Activated CD4-positive, alpha-beta T cell treated with anti-CD3 and anti-CD28 coated beads for 36 hours (primary cell): ENCODE results near the gene SUSD4. TPM values are rescaled to one million over a fixed set of nuclear protein-coding genes. Genes with fewer than 3 reads are reported as not detected.

Source experiments
- ATAC-seq: fragments of 200-7000 bp; cut with Tn5 transposase; one replicate; pipeline ENCODE4 v1.10.0; 2021; ENCODE audit warnings: mild to moderate bottlenecking, moderate library complexity
- CTCF ChIA-PET: fragments of 350-600 bp; sonication (Branson Sonifier 250); formaldehyde crosslinking; loops from one replicate; lab custom pipeline; 2021; ENCODE audit warnings: antibody characterized with exemption; lab: Charles Lee
- POLR2A ChIA-PET: fragments of 350-600 bp; sonication (Branson Sonifier 250); formaldehyde crosslinking; loops from one replicate; lab custom pipeline; 2021; ENCODE audit warnings: antibody characterized with exemption, inconsistent platforms; lab: Charles Lee
- DNase-seq: peaks from one replicate; pipeline ENCODE4 v3.0.0-alpha.2; 2020
- H3K27ac Mint-ChIP-seq: one replicate; pipeline ENCODE4 v1.8.0; 2021; ENCODE audit warnings: mixed read lengths
- H3K27me3 Mint-ChIP-seq: one replicate; pipeline ENCODE4 v1.8.0; 2021; ENCODE audit warnings: mixed read lengths
- H3K36me3 Mint-ChIP-seq: one replicate; pipeline ENCODE4 v1.8.0; 2021; ENCODE audit warnings: low read depth, mixed read lengths
- H3K4me1 Mint-ChIP-seq: one replicate; pipeline ENCODE4 v1.8.0; 2021; ENCODE audit warnings: mixed read lengths
- H3K4me3 Mint-ChIP-seq: one replicate; pipeline ENCODE4 v1.8.0; 2021; ENCODE audit warnings: mild to moderate bottlenecking, moderate library complexity, mixed read lengths
- H3K9me3 Mint-ChIP-seq: one replicate; pipeline ENCODE4 v1.8.0; 2021; ENCODE audit warnings: low read depth, mixed read lengths
- intact Hi-C, 2 experiments: fragments of 100-400 bp; cut with DNase I in 1 of 2; cut with micrococcal nuclease in 1 of 2; formaldehyde crosslinking; loops; one replicate each; pipeline versions ENCODE4 v1.14.2 to v1.15.1; 2022 to 2024; cut with DNase I, micrococcal nuclease
- total RNA-seq, 2 experiments: library from RNA; stranded (reverse); gene quantifications; one replicate each; pipeline ENCODE4 v1.2.3, GENCODE V29; 2021

Gene SUSD4
- total RNA-seq, 2 experiments from 2014 or later: 1.9 to 2.2 TPM

DNA sequence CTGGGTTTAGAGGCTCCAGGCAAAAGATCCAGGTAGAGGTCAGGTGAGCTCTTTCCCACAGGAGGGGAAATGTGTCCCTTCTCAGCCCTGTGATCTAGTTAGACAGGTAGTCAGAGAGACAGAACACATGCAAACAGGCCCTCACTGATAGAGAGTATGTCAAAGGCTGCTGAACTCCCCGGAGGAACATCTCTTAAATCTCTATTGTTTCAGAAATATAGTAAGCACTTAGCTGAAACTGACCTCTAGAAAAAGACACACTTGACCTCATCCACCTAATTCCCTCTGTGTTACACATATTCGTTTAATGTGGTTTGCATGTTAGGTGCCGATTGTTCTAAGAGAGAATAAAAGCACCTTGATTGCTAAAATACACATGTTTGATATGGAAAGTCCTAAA is 23.3 kb downstream of the SUSD4 start:
- no peaks in the 10 kb centered on the region for H3K27me3 Mint-ChIP-seq
- H3K4me3 Mint-ChIP-seq: no peak overlapping the region
- ATAC-seq (no peak), DNase-seq (no peak)
- no peaks in the 10 kb centered on the region for H3K4me1 Mint-ChIP-seq
- H3K27ac Mint-ChIP-seq: no peak overlapping the region
- ChIA-PET CTCF (interaction anchor here (0.7 kb wide), 1 partner anchor 165 kb away, joined by 3 read pairs; no protein-coding TSS in a partner anchor), POLR2A (interaction anchor here (0.6 kb wide), 1 partner anchor 64 kb away, joined by 3 read pairs; no protein-coding TSS in a partner anchor)
- intact Hi-C loops: no loop called here
- H3K9me3 Mint-ChIP-seq: no peaks in the 10 kb centered on the region
- H3K36me3 Mint-ChIP-seq: no peaks in the 10 kb centered on the region

DNA sequence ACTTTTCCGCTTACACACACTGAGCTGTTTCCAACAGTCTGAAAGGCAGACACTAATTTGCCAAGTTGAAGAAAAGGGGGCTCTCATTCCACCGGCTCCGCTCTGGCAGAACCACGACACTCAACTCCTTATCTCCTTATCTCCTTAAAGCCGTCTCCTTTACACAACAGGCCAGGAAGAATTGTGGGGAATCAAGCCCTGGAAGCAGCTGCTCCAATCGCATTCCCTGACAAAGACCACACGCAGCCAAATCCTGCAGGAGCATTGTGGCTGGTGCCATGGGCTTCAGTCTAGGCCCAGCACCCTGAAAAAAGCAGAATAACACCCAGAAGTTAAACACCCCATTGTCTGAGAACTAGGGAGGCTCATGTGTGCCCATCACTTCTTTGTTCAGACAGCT is 24.1 kb downstream of the SUSD4 start:
- no peak overlapping the region for H3K4me3 Mint-ChIP-seq
- no peaks in the 10 kb centered on the region for H3K9me3 Mint-ChIP-seq
- intact Hi-C loops: no loop called here
- H3K27ac Mint-ChIP-seq: no peak overlapping the region
- H3K27me3 Mint-ChIP-seq: no peaks in the 10 kb centered on the region
- DNase-seq (no peak), ATAC-seq (no peak)
- no peaks in the 10 kb centered on the region for H3K36me3 Mint-ChIP-seq
- H3K4me1 Mint-ChIP-seq: no peaks in the 10 kb centered on the region
- CTCF ChIA-PET: no interaction called here
- POLR2A ChIA-PET: no interaction called here

DNA sequence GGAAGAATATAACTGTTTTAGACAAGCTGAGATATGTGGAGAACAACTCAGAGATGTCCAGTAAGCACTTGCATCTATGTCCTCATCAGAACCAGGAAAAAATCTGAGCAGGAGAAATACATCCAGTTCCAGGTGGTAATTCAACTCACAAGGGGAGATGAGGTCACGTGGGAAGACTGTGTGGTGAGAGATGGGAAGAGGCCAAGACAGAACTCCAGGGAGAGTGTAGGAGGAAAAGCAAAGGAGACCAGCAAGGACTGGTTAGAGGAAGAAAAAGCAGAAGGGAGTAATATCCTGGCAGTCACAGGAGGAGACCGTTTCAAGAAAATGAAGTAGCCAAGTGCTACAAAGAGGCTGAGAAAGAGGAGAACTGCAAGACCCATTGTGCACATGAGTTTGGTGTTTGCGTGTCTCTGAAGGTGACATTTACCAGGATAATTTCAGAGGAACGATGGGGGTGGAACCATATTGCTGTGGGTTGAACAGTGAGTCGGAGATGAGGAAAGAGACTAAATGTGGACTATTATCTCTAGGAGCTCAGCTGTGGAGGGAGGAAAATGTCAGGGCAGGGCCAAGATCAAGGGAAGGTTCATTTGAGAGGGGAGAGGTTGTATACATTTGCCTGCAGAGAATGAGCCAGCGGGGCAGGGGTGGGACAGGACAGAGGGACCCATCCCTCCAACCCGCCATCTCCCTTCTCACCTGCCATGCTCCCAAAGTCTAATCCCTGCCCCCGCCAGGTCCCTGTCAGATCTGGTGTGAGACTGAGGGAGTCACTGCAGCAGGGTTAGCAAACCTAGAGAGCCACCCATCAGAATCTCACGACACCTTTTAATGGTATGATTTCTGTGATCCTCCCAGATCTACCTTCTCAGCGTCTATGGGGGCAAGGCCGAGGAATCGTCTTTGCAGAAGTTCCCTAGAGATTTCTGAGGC is 24.9 kb downstream of the SUSD4 start:
- CTCF ChIA-PET: interaction anchor here (0.6 kb wide), 1 partner anchor 209 kb away, joined by 4 read pairs; no protein-coding TSS in a partner anchor
- POLR2A ChIA-PET: no interaction called here
- no peak for DNase-seq
- H3K4me3 Mint-ChIP-seq: no peak overlapping the region
- intact Hi-C loops: no loop called here
- H3K4me1 Mint-ChIP-seq: no peaks in the 10 kb centered on the region
- no peaks in the 10 kb centered on the region for H3K27me3 Mint-ChIP-seq
- no peaks in the 10 kb centered on the region for H3K36me3 Mint-ChIP-seq
- no peaks in the 10 kb centered on the region for H3K9me3 Mint-ChIP-seq
- no peak overlapping the region for H3K27ac Mint-ChIP-seq
- ATAC-seq: no peak

DNA sequence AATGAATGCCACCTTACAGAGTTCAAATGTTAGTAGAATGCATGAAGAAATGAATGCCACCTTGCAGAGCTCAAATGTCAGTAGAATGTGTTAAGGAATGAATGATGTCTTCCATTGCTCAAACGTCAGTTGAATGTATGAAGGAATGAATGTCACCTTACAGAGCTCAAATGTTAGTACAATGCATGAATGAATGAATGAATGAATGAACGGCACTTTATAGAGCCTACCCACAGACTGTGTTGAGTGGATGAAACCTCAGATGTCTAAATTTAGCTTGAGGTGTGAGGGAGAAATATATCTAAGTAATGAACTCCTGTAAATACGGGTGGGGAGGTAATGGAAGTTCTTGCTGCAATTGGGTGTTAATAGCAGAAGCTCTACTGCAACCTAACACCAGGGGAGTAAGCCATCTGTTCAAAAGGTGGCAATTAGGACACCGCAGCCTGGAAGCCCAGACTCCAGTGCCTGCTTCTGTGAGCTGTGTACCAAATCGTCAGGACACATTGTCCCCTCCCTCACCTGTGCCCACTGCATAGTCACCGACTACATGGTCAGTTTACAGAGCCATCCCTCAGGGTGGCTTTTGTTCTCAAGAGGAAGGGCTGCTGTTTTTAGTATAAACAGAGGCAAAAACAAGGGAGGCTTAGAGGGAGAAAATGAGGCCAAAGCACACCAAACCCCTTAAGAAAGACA is 26.7 kb downstream of the SUSD4 start:
- intact Hi-C loops: no loop called here
- ChIA-PET POLR2A (no interaction called here), CTCF (interaction anchor here (0.6 to 1.0 kb wide), 3 partner anchors 8 to 291 kb away, joined by 3 to 4 read pairs (median 3); no protein-coding TSS in a partner anchor)
- Mint-ChIP-seq H3K4me1 (no peaks in the 10 kb centered on the region), H3K9me3 (no peaks in the 10 kb centered on the region), H3K27me3 (no peaks in the 10 kb centered on the region), H3K27ac (no peak overlapping the region), H3K4me3 (no peak overlapping the region), H3K36me3 (no peaks in the 10 kb centered on the region)
- DNase-seq (no peak), ATAC-seq (no peak)

DNA sequence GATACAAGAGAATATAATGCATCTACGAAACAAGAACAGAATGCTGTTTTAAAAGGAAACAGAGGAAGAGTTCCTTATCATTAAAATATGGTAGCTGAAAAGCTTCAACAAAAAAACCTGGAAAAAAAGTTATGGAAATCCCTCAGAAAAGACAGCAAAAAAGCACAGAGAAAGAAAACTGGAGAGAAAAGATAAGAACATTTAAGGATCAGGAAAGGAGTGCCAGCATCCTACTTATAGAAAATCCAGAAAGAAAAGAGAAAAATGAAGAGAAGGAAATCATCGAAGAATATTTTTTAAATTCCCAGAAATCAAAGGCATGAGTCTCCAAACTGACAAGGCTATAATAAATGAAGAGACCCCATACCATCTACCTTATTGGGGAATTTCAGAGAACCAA is 29.8 kb downstream of the SUSD4 start:
- Mint-ChIP-seq H3K9me3 (no peaks in the 10 kb centered on the region), H3K4me1 (peaks cover 13% of the 10 kb centered on the region), H3K27ac (no peak overlapping the region), H3K36me3 (no peaks in the 10 kb centered on the region), H3K27me3 (no peaks in the 10 kb centered on the region), H3K4me3 (no peak overlapping the region)
- ATAC-seq (no peak), DNase-seq (no peak)
- CTCF ChIA-PET: interaction anchor here (0.6 kb wide), 1 partner anchor 1258 kb away, joined by 3 read pairs; no protein-coding TSS in a partner anchor
- POLR2A ChIA-PET: no interaction called here
- intact Hi-C loops: no loop called here

DNA sequence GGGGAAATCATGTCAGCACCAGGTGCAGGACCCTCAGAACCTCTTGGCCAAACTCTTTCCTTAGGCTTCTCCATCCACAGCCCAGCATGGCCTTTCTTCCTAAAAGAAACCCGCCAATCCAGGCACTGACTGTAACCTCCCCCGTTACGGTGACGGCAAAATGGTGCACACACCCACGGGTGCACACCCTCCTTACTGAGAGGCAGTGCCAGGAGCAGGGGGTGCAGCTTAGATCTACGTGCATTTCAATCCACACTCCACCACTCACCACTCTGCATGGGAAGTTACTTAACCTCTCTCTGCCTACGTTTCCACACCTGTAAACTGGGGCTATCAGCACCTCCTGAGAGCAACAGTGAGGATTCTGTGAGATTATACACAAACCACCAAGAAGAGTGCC is 31.0 kb downstream of the SUSD4 start:
- Mint-ChIP-seq H3K27ac (no peak overlapping the region), H3K27me3 (no peaks in the 10 kb centered on the region), H3K4me1 (peaks cover 13% of the 10 kb centered on the region), H3K36me3 (no peaks in the 10 kb centered on the region), H3K4me3 (no peak overlapping the region), H3K9me3 (no peaks in the 10 kb centered on the region)
- DNase-seq (no peak), ATAC-seq (no peak)
- ChIA-PET CTCF (interaction anchor here (1.0 kb wide), 1 partner anchor 13 kb away, joined by 3 read pairs; no protein-coding TSS in a partner anchor), POLR2A (no interaction called here)
- intact Hi-C loops: no loop called here

DNA sequence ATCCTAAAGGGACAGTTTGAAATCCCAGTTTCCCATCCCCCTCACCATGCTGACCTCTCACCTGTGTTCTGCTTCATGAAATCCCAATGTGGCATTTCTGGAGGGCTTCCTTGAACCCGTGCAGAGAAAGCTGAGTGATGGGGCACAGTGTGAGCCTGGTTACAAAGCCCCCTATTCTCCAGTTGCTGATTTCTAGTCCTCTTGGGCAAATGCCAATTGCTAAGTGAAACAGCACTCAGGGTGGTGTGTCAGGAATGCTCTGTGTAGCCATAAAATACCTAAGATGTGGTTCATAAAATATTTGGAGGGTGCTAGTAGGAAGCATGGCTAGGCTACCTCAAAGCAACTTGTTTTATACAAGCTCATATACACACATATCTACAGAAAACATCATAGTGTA is 32.0 kb downstream of the SUSD4 start:
- Mint-ChIP-seq H3K4me3 (no peak overlapping the region), H3K4me1 (peaks cover 13% of the 10 kb centered on the region), H3K27ac (no peak overlapping the region), H3K9me3 (no peaks in the 10 kb centered on the region), H3K27me3 (no peaks in the 10 kb centered on the region), H3K36me3 (no peaks in the 10 kb centered on the region)
- ChIA-PET CTCF (no interaction called here), POLR2A (no interaction called here)
- ATAC-seq (no peak), DNase-seq (no peak)
- intact Hi-C loops: no loop called here

DNA sequence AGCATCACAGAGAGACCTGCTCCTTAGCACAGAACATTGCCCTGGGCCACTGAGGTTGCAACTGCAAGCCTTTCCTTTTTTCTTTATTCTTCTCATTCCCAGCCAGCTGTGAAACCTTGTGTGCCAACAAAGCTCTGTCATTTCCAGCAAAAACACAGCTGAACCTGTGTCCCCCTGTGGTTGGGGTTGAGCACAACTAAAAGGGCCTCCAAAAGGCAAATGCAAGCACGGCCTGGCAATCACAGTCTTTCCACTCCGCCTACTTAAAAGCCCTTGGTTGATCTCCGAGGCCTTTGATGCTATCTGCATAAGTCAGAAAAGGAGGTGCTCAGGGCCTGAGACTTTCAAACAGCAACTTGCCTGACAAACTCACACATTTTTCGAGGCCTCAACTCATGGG is 32.7 kb downstream of the SUSD4 start:
- Mint-ChIP-seq H3K27me3 (no peaks in the 10 kb centered on the region), H3K27ac (no peak overlapping the region), H3K36me3 (no peaks in the 10 kb centered on the region), H3K9me3 (no peaks in the 10 kb centered on the region), H3K4me3 (no peak overlapping the region), H3K4me1 (peaks cover 13% of the 10 kb centered on the region)
- POLR2A ChIA-PET: no interaction called here
- CTCF ChIA-PET: no interaction called here
- ATAC-seq (peak; percentile 79), DNase-seq (peak; percentile 46)
- intact Hi-C loops: no loop called here

DNA sequence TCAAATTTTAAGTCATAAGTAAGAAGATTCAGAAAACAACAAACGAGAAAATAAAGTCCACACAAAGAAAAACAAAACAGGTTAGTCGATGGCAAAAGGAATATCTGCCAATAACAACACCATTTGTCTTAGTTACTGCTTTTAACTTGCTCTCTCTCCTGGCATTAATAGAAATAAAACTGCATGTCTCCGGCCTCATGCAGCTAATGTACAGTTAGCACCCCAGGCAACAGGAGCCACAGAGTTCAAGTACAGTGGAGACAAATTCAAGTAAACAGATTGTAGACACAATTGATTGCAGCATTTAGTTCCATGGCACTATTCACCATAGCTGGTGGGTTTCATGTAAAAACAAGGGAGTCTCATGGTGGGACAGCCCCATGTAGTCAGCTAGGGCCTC is 33.5 kb downstream of the SUSD4 start:
- DNase-seq: no peak
- no peak for ATAC-seq
- Mint-ChIP-seq H3K4me1 (peaks cover 13% of the 10 kb centered on the region), H3K27me3 (no peaks in the 10 kb centered on the region), H3K27ac (no peak overlapping the region), H3K36me3 (no peaks in the 10 kb centered on the region), H3K4me3 (no peak overlapping the region), H3K9me3 (no peaks in the 10 kb centered on the region)
- CTCF ChIA-PET: no interaction called here
- intact Hi-C loops: no loop called here
- POLR2A ChIA-PET: no interaction called here

DNA sequence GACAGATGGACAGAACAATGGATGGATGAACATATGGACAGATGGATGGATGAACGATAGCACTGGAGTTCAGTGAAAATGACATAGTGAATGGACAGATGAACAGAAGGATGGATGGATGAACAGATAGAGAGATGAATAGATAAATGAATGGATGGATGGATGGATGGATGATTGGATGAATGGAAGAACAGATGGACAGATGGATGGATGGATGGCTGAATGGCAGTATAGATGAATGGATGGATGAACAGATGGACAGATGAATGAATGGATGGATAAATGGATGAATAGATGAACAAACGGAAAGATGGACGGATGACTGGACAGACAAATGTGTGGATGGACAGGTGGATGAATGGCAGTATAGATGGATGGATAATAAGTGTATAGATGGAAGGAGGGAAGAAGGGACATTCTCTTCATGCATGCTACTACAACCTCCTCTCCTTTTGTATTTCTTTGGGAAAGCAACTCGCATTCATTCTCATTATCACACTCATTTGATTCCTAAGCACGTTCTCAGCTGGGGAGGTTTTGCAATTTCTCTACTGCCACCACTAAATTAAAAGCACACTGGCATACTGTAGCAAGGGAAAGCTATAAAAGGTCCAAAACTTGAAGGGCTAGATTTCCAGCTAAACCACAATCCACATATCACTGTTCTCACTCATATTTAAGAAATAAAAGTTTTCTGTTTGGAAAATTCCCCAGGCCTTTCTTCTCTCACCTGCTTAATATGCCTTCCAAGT is 34.1 kb downstream of the SUSD4 start:
- Mint-ChIP-seq H3K27me3 (no peaks in the 10 kb centered on the region), H3K4me1 (peaks cover 13% of the 10 kb centered on the region), H3K36me3 (no peaks in the 10 kb centered on the region), H3K27ac (no peak overlapping the region), H3K9me3 (no peaks in the 10 kb centered on the region), H3K4me3 (no peak overlapping the region)
- CTCF ChIA-PET: interaction anchor here (1.2 kb wide), 1 partner anchor 8 kb away, joined by 3 read pairs; no protein-coding TSS in a partner anchor
- intact Hi-C loops: no loop called here
- no peak for DNase-seq
- ATAC-seq: no peak
- POLR2A ChIA-PET: no interaction called here

DNA sequence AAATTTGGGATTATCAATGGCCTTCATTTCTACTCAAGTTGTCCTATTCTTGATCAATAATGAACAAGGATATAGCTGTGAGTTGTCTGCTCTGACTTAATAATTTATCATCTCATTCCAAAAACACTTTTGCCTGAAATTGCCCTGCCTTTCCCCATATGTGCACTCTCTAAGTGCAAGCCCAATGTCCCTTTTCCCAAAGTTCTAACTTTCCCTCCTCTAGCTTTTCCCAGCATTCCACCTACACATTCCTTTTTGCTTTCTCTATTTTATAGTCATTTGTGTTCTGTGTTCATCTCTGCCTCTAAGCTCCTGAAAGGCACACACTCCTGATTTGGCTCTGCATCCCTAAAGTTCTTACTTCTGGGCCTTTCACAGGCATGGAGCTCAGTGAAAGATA is 34.7 kb downstream of the SUSD4 start:
- ATAC-seq: no peak
- ChIA-PET CTCF (interaction anchor here (1.2 kb wide), 1 partner anchor 9 kb away, joined by 3 read pairs; no protein-coding TSS in a partner anchor), POLR2A (no interaction called here)
- Mint-ChIP-seq H3K9me3 (no peaks in the 10 kb centered on the region), H3K4me1 (peaks cover 16% of the 10 kb centered on the region), H3K4me3 (no peak overlapping the region), H3K27me3 (no peaks in the 10 kb centered on the region), H3K36me3 (no peaks in the 10 kb centered on the region), H3K27ac (no peak overlapping the region)
- intact Hi-C loops: no loop called here
- DNase-seq: no peak
